ENCODE results near the gene OR10A6. TPM values are rescaled to one million over a fixed set of nuclear protein-coding genes. Genes with fewer than 3 reads are reported as not detected.

The OR10A6 gene
- total RNA-seq, 1 donor from 2014 or later = not detected

DNA sequence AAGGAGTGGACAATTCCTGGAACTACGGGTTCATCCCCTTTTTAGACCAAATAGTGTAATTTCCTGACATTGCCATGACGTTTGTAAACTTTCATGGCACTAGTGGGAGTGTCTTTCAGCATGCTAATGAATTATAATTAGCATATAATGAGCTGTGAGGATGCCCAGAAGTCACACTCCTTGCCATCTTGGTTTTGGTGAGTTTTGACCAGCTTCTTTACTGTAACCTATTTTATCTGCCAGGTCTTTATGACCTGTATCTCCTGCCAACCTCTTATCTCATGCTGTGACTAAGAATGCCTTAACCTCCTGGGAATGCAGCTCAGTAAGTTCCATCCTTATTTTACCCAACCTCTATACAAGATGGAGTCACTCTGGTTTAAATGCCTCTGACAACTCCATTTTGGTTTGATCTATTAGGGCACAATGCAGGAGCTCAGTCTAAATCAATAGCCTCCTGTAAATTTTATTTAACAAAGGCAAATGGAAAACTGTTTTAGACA is 20.7 kb downstream of the OR10A6 start:
- no peak for DNase-seq (ENCODE audit: low read depth in 2 of 2)

DNA sequence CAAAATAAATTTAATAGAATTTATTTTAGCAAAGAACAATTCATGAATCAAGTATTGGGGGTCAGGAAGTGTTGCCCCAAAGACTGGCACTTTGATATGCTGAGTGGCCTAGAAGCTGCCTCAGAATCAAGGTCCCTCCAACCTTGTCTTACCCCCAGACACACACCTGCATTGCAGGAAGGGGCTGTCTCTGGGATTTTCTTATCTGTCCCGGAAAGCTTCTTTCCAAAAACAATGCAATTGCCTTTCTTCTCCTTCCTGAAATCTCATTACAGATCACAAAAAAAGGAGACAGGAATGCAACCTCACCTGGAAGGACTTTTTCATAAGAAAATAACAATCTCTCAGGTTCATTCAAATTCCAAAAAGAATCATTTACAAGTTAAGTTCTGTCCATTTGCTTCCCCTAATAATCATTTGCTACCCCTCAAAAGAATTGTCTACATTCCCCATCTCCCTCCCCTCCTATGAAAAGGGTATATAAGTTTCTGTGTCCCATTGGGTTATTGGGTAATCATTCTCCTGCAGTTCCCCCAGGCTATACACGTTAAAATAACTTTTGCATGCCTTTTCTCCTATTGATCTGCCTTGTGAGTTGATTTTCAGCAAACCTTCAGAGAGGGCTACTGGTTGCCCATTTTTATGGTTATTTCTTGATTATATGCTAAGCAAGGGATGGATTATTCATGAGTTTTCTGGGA is 21.3 kb downstream of the OR10A6 start:
- no peak for DNase-seq (ENCODE audit: low read depth in 2 of 2)

DNA sequence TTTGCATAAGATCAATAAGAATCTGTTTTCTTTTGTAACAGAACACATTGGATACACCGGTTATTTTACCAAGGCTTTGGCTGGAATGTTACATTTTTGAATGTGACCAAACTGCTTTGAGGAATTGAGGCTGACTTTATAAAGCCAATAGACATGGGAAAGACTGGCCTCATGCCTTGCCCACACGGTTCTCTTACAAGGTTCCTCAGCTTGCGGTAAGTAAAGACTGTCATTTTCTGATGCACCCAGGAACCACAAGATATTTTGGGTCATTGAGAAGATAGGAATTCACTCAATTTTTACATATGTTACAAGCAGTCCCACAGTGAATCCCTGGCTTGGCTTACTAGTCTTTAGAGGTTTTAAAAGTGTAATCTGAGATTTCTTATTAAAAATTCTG is 23.9 kb downstream of the OR10A6 start:
- DNase-seq (ENCODE audit: low read depth in 2 of 2) = no peak

DNA sequence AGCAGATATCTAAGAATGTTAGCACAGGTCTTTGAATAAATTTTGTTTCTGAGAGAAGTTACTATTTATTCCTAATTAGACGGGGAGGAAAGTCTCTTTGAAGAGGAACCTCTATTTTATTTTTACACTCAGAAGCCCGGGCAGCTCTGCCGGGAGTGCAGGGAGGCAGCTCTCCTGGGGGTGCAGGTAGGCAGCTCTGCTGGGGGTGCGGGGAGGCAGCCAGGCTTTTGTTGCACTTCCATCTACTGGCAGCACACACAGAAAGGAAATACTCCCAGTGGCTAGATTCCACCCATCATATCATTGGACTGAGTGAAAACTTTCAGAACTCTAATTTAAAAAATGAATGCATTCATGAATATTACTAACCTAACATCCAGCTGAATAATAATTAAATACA is 24.6 kb downstream of the OR10A6 start:
- no peak for DNase-seq (ENCODE audit: low read depth in 2 of 2)

DNA sequence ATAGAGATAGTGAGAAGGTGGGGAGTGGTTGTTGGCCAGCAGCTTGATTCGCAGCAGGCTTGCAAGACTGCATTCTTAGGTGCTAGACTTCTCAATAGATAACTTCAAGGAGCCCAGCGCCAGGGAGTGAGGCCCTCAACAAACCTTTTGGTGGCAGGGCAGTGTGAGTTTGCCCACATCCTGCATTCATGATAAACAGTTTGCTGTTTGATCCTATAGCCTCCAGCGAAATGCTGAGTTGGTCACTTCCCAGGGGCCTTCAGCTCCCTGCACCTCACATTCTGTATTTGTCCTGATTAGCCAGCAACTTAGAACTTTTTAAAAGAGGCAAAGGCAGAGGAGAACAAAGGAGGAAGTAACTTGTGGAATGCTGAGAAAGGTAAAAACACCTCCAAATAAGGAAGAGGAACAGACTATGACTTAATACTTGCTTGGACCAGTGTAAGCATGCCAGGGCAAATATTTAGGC is 25.1 kb downstream of the OR10A6 start:
- DNase-seq (ENCODE audit: low read depth in 2 of 2) = no peak

DNA sequence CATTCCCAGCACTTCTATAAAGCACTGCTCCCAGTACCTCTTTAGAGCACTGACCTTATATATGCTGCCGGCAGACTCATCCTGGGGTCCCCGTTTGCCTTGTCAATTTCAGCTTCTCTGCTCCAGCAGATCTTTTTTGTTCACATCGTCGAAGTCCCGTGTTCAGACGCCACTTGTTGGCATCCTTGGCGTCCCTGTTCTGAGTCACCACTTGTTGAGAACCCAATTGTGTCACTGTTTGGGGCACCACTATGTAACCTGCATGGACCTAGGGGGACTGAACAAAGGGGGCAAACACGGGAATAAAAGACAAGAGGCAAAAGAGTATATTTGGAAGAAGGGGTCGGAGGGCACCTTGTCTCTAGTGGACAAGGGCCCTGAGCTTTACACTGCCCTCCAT is 25.5 kb downstream of the OR10A6 start:
- no peak for DNase-seq (ENCODE audit: low read depth in 2 of 2)

DNA sequence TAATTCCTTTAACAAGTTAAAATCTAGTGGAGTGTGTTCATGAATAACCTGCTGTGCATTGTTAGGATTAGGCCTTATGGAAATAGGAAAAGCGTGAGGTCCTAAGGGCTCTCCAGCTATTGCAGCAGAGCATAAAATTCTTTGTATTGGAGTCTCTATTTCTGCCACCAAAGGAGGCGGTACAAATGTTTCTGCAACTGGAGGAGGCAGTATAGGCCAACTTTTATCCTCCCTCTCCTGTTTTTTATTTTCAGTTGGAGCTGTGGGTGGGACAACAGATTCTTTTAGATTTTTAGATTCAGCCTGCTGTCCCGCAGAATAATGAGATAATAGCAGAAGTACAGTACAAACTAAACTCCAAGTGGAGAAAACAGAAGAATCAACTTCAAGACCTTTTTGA is 26.2 kb downstream of the OR10A6 start:
- DNase-seq (ENCODE audit: low read depth in 2 of 2) = peak; percentile 19 to 52

DNA sequence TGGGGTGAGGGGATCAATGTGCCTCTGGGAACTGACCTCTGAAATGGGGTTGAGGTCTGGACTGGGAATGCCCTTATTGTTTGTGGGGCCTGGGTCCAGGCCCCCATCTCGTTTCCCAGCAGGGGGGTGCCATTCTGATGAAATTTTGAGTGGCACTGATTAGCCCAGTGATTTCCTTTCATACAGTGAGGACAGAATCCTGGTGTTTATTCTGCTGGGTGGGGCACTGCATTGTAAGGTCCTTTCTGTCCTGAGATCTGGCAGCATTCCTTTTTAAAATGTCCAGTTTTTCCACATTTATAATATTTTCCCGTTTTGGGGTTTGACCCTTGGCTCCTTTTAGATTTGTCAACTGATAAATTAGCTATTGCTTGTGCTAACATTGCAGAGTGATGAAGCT is 27.1 kb downstream of the OR10A6 start:
- no peak for DNase-seq (ENCODE audit: low read depth in 2 of 2)

DNA sequence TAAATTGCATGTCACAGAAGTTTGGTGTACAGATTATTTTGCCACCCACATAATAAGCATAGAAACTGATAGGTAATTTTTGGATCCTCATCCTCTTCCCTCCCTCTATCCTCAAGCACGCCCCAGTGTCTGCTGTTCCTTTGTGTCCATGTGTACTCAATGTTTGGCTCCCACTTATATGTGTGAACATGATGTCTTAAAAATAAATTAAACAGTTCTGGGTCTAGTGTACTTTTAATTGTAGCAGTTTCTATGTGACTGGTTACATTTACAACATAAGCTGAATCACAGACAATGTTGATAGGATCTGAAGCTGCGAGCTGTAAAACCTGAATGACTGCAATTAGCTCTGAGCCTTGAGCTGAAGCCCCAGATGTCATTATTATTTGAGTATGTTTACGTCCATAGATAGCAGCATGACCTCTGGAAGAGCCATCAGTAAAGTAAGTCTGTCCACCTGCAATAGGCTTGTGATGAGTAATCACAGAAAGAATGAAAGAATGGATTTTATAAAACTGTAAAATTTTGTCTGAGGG is 29.7 kb downstream of the OR10A6 start:
- no peak for DNase-seq (ENCODE audit: low read depth in 2 of 2)

DNA sequence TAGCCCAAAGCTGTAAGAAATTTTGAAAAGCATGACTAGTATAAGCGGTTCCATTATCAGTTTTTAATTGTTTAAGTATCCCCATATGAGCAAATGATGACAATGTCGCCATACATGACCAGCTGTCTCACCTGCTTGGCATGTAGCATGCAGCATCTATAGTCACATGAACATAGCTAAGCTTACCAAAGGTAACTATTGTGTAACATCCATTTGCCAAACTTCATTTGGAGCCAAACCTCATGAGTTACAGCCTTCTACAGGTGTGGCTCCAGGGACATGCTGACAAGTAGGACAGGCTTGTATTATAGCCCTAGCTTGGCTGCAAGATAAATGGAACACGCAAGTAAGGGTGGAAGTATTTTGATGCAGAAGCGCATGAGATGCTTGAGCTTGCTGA is 30.4 kb downstream of the OR10A6 start:
- no peak for DNase-seq (ENCODE audit: low read depth in 2 of 2)

DNA sequence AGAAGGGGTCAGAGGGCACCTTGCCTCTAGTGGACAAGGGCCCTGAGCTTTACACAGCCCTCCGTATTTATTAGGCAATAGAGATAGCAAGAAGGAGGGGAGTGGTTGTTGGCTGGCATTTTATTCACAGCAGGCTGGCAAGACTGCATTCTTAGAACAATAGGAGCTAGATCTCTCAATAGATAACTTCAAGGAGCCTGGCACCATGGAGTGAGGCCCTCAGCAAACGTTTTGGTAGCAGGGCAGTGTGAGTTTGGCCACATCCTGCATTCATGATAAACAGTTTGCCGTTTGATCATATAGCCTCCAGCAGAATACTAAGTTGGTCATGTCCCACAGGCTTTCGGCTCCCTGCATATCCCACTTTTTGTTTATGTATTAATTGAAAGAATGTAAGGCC is 31.6 kb downstream of the OR10A6 start:
- no peak for DNase-seq (ENCODE audit: low read depth in 2 of 2)

DNA sequence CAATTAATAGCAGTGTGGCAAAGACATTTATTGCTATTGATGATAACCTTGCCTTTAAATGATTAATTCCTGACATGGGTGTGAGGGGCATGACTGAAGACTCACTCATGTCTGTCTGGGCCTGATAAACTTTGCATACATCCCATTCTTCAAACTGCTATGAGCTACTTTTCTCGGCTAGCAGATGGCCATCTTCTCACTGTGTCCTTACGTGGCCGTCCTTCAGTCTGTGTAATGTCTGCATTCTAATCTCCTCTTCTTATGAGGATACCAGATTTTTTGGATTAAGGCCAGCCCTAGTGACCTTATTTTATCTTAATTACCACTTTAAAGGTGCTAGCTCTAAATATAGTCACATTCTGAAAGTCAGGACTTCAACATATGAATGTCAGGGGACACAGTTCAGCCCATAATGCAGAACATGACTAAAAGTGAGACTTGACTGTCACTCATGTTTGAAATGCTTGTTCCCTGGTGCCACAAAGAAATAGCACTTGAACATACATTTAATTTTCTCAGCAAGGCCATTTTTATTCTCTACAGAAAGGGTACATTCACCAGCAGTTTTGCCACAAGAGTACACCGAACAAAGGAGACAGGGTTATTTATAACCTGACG is 32.3 kb downstream of the OR10A6 start:
- DNase-seq (ENCODE audit: low read depth in 2 of 2) = no peak

DNA sequence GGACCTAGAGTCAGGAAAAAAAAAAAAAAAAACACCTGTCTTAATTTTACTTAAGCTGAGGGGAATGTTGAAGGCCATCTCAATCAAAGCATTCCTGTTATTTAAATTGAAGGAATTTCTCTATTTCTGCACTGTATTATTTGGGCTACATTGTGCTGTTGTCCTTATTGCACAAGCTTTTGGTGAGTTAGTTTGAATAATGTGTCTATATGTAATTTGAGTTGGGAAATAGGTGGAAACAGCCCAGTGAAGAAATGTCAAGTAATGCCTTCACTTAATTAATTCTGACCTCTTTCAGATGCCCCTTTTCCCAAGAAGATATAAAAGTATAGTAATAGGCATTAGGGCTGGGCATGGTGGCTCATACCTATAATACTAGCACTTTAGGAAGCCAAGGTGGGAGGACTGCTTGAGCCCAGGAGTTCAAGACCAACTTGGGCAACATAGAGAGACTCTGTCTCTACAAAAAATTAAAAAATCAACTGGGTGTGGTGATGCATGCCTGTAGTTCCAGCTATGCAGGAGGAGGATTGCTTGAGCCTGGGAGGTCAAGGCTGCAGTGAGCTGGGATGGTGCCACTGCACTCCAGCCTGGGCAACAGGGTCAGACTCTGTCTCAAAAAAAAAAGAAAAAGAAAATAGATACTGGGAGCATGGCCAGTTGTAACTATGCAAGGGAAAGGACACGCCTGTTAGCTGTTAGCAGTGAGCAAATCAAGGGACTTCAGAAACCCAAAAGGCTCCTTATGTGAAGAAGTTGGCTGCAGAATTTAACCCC is 34.9 kb downstream of the OR10A6 start:
- no peak for DNase-seq (ENCODE audit: low read depth in 2 of 2)

DNA sequence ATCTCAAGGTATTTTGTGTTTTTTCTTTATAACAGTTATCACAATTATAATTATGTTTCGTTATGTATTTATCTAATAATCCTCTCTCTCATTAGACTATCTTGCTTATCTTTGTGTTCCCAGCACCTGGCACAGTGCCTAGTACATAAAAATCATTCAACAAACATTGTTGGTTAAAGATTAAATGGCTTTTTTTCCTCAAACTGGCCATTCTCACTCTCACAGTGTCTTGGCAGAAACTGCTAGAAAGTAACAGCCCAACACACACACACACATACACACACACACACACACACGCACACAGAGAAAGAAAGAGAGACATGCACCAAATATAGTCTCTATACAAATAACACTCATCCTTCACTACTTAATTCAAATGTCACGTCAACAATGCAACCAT is 36.8 kb downstream of the OR10A6 start:
- DNase-seq (ENCODE audit: low read depth in 2 of 2) = no peak

DNA sequence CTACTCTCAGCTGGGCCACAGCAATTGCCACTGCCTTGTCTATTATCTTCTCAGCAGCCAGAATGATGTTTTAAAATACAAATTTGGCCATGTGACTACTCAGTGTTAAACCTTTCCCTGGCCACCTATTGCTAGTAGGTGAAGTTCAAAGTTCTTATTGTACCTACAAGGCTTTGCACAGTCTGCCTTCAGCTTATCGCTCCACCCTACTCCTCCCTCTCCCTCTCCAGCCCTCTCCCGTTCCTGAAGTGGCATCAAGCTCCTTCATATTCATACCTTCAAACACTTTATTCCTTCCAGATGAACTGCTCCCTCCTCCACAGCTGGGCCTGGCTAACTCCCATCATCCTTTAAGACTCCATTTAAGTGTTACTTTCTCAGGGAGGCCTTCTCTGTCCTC is 37.3 kb downstream of the OR10A6 start:
- no peak for DNase-seq (ENCODE audit: low read depth in 2 of 2)

DNA sequence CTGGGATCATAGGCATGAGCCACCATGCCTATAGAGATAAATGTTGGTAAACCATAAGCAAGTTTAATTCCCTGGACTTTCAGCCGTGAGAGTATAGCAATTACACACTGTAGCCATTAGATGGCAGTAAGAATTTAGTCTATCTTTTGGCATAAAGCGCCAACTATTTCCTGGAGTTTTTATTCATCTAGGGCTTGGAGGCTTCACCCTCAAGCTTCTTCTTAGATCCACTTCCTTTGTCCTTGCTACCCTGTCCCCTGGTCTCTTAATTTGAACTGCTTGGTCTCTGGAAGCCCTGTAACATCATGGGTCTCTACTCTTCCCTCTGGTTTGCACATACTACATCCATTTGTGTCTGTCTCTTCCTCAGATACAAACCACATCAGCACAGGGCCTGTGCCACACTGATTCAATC is 38.2 kb downstream of the OR10A6 start:
- peak; percentile 69 to 71 for DNase-seq (ENCODE audit: low read depth in 2 of 2)

DNA sequence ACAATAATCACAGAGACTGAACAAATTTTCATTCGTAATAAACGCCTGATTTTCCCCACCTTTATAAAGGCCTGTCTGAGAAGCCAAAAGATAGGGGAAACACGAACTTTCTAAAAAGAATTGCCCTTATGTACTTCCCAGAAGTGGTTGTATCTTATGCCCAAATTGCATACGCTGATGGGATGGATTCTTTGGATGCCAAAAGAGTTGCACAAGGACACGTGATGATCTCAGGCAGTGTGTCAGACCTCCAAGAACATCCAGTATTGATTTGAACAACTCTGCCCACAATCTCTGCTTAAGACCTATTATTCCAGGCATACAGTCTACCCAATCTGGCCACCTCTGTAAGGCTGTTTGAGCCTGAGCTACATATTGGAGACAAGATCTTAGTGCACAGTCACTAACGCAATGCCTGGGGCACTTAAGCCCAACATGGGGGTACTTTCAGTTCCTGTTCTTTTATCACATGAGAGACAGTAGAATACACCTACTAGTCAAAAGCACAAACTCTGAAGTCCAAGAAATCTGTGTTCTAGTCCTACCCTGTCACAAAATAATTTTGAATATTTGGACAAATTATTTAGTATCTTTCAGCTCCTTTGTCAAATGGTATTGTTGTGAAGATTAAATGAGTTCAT is 38.9 kb downstream of the OR10A6 start:
- no peak for DNase-seq (ENCODE audit: low read depth in 2 of 2)

DNA sequence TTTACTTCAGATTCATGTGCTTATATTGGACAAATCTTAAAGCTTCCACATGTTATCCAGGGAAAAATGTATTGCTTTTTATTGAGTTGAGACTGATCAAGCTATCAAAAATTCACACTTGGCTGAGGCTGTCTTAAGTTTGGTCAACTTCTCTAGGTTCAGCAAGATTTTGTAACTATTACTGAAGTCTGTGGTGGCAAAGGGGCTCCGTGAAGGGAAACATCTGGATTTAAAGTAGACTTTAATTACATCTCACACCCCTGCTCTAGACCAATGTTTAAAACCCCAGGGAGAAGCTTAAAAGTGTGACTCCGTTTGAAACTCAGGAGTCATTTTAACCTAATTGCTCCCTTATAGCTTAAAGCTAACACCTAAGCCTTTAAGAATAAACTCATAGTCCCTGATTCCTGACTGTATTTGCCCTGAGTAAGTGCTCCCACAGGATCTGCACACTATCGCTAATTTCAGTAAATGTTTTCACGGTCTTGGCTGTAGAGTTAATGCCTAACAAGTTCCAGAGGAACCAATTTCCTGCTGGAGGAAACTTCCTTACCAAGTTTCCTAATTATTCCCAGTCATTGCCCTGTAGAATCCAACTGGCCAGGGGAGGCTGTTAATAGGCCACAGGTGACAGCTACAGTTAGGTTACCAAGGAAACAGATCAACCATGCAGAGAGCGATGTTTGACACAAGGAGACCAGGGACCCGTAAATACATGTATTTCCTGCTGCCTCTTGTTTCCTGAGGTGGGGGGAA is 40.5 kb downstream of the OR10A6 start:
- no peak for DNase-seq (ENCODE audit: low read depth in 2 of 2)

DNA sequence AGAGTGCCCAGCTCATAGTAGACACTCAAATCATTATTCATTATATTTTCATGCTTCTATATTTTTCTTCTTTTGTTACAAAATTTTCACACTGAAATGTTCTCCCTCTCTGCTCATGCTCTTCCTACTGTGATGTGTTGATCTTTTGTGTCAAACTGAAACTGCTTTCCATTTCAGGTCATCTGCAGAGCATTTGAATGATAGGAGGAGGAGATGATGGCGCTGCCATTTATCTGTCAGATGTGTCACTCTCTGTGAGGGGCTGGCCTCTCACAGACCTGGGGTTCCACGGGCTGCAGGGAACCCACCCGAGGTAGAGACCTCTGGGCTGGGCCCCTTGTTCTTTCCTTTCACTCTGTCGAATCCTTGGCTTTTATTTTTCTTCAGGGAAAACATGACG is 41.1 kb downstream of the OR10A6 start:
- DNase-seq (ENCODE audit: low read depth in 2 of 2) = no peak

DNA sequence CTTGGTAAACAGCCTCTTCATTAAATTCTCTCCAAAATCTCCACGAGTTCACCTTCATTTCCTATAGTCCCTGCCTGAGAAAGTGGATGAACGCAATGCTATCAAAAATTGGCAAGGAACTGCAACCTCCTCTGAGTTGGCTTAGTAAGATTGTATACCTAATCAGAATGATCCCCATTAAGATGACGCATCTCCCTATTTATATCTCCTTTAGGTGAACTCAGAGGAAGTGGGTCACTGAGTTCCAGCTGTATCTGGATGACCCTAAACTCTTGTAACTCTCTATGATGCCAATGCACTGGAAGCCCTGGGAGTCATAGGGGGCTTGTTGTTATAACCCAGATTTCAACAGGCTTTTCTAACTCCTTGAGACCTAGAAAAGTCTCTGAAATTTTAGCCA is 48.2 kb downstream of the OR10A6 start:
- no peak for DNase-seq (ENCODE audit: low read depth in 2 of 2)
